GM21717 (cell line): ENCODE results near the gene AASDHPPT.
"Not testable (repeated sequence)": the region's sequence is repeated elsewhere in the genome, so short reads cannot be mapped to it uniquely, and the experiment has no call there.

ENCODE experiments used
- ATAC-seq: cut with Tn5 transposase; IDR thresholded peaks from one replicate; pipeline ENCODE4 v1.9.1; 2021; ENCODE audit warnings: mild to moderate bottlenecking, moderate library complexity; ENCODE audit not compliant: unreplicated experiment

Gene AASDHPPT, protein sequence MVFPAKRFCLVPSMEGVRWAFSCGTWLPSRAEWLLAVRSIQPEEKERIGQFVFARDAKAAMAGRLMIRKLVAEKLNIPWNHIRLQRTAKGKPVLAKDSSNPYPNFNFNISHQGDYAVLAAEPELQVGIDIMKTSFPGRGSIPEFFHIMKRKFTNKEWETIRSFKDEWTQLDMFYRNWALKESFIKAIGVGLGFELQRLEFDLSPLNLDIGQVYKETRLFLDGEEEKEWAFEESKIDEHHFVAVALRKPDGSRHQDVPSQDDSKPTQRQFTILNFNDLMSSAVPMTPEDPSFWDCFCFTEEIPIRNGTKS

DNA sequence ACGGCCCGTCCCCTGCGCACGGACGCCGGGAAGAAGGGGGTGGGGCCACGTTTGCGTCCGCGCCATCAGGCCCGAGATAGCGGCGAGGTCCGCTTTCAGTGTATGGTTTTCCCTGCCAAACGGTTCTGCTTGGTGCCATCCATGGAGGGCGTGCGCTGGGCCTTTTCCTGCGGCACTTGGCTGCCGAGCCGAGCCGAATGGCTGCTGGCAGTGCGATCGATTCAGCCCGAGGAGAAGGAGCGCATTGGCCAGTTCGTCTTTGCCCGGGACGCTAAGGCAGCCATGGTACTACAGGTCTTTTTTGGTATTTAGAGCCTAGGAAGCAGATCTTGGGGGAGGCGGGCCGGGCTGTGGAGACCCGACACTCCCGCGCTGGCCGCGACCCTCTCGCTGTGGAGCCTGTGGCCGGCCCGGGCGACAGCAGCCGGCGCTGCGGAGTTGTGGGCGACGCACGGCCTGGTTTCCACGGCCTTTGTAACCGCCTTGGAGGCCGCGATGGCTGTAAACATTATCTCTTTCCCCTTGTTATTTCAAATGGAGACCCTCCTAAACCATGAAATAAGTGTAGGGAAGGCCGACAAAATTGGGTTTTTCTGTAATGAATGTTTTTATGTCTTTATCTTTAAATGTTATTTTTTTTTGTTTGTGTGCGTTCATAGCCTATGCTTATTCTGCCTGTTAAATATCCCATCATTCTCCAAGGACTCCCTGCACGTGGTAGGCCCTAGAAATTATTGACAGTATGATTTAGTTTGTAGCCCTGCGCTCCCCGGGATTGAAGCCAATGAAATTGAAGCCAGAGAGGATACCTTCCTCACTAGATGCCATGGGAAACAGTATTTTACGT, at the start of gene AASDHPPT:
Gene AASDHPPT (plus strand): TSS at position 54 of the 847 bp plus-strand sequence. CDS start 49 bp downstream, at position 103.
- ATAC-seq: peak; percentile 27

- no peak for ATAC-seq
These were observed 46.9 kb upstream of the AASDHPPT start for GRCh38 chr11:106030609-106031008.

DNA sequence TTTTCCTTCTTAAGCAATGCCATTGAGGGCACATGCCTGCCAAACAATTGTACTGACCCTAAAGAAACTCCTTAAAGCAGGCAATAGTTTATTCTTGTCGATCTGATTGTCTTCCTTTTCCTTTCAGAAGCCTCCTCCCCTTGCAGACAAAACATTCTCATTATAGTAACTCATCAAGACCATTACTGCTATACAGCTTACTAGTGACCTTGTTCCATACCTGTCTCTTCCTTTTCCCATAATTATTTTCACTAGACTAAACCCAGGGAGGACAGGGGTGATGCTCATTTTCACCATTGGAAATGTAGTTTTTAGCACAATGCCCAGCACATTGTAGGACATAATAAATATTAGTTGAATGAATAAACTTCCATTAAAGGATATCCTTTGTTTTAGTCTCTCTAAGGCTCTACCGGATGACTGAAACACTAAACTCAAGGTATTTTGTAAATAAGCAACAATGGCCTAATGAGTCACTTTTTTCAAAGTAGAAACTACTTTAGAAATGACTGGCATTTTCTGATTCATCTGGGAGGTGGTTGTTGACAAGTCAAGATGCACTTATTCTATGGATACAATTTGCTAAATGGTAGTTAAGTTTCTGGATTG, 46.2 kb upstream of the AASDHPPT start:
- no peak for ATAC-seq

DNA sequence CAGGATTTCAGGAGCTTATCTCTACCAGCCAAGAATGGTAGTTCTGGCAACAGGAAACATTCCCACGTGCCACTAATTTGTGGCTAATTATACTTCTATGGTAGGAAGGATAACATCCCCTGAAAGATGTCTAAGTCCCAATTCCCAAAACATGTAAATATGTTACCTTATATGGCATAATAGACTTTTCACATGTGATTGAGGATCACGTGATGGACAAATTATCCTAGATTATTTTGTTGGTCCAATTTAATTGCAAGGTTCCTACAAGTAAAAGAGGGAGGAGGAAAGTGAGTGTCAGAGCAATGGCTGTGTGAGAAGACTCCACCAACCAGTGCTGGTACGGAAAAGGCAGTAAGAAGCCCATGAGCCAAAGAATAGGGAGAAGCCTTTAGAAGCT, 45.5 kb upstream of the AASDHPPT start:
- ATAC-seq: no peak

DNA sequence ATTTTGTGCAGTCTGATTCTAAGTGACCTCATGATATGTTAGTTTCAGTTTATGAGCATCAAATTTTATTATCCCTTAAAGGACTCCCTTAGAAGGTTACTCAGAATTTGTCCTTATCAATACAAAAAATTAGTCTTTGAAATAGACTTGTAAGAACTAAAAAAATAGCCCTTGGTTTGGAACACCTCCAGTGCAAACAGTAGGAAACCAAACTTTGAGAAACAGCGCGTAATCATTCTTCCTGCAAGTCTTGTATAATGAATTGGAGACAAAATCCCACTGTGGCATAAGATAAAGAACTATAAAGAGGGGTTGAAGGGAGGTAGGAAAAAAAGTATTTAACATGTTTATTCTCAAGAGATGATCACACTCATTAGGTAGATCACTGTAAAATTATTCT, 44.6 kb upstream of the AASDHPPT start:
- no peak for ATAC-seq

DNA sequence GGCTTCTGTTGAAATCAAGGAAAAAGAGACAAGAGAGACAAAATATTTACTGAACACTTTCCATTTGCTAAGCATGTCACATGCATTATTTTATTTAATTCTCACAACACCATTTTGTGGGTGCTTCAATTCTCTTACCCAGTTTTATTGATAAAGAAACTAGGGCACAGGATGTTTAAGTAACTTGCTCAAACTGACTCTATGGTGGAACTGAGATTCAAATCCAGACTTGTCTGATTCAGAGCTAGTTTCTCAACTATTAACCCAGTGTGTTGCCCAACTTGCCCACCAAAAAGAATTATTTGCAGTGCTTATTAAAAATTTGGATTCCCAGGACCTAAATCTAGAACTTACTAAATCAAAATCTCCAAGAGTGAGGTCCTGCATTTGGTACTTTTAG, 33.9 kb upstream of the AASDHPPT start:
- no peak for ATAC-seq

DNA sequence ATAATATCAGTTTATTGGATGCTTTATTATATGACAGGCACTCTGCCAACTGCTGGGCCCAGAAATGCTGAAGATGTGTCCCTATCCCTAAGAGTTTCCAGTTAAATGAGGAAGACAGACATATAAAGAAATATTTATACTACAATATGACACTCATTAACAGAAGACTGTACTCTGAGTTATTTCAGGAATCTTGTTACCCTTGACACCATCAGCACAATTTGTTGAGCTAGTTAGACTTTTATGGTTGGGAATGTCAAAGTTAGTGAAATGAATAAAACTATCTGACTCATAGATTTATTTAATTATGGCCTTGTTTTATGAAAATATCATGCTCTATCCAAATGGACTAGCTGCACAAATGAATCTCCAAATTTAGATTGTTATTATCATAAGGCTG, 29.8 kb upstream of the AASDHPPT start:
- no peak for ATAC-seq

DNA sequence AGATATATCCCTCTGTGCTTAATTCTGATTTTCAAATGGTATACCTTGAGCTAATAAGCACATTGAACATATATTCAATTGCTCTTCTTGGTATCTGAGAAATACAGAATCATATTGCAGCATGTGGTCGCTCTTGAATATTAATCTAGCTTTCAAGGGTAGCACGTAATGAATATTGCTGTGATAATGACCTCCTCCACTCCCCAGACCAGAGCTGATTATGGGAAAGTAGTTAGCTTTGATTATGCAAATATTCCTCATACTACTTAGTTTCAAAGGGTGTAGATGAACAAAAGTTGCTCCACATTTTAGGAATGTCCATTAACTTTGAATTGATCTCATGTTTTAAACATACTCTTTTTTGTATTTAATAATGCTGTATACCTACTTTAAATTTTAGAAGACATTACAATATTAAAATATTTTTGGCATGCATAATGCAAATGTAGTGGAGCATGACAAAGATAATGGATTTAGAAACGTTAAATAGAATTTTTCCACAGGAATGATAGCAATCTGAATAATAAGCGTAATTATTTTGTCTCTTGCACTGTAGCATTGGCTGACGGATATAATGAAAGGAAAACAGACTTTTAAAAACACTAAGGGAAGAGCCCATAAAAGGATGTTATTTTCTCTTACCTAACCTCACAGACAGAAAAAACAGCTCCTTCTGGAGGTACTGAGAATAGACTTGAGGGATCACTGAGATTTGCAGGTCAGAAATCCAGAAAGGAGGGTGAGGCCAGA, 27.6 kb upstream of the AASDHPPT start:
- no peak for ATAC-seq

DNA sequence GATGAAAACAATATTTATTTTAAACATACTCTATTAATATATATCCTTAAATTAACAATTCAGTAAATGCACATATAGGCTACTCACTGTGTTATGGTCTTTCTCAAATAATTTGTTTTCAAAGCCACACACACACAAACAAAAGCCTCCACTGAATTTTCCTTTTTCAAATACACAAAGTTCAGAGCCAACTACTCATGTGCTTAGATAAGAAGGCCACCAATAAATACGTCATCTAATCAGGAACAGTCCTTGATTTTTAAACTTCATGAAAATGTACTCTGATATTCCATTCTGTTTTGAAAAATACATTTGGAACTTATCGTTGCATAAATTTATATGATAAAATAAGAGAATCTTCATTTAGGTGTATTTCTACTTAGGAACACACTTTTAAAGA, 26.4 kb upstream of the AASDHPPT start:
- no peak for ATAC-seq

DNA sequence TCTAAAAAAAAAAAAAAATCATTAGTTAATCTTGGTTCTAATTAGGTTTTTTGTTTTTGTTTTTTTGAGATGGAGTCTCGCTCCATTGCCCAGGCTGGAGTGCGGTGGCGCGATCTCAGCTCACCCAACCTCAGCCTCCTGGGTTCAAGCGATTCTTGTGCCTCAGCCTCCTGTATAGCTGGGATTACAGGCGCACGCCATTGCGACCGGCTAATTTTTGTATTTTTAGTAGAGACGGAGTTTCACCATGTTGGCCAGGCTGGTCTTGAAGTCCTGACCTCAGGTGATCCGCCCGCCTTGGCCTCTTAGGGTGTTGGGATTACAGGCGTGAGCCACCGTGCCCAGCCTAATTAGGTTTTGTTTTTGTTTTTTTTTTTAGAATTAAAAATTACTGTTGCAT, 19.1 kb upstream of the AASDHPPT start:
- not testable (repeated sequence) for ATAC-seq

DNA sequence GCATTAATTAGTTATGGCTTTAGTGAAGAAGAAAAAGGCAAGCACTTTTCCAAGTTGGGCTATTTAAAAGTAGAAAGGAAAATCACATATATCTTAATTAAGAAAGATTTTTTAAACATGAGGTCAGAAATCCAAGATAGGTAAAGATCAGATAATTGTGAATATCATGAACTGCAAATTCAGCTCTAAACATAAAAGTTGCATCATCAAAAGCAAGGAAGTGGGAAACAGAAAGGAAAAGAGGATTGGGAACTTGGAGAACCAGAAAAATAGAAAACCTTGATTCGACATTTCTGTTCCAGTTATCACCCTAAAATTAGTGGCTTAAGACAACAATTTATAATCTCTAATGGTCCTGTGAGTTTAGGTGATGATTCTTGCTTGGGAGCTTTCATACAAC, 17.8 kb upstream of the AASDHPPT start:
- no peak for ATAC-seq

DNA sequence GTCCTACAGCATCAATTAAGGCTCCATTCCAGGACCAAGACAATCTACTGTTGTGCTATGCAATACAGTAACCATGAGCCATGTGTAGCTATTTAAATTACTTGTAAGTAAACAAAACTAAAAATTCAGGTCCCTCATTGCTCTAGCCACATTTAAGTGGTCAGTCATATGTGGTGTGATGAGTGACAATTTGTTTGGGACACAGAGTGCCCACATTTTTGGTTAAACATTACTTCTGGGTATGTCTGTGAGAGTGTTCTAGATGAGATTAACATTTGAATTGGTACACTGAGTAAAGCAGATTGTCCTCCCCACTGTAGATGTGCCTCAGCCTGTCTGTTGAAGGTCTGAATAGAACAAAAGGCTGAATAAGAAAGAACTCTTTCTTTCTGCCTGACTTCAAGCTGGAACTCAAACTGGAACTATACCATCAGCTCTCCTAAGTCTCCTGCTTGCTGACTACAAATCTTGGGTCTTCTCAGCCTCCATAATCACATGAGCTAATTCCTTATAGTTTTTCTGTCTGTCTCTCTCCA, 16.1 kb upstream of the AASDHPPT start:
- no peak for ATAC-seq

GRCh38 chr11:106061954-106062949, 15.2 kb upstream of the AASDHPPT start:
- peak; percentile 57 for ATAC-seq

DNA sequence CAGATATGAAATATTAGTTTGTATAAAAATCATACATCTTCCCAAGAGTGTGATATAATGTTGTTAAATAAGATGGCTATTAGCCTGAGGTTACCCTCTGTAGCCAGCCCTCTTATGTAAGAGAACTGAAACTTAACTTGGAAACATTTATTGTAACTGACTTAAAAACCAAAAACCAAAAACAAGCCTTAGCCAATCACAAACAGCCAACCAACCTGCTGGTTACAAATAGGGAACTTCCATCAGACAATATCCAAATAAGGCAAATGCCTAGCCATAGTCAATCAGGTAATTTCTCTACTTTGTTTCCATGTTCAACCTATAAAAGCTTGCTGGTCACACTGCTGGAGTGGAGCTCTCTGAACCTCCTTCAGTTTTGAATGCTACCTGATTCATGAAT, 14.5 kb upstream of the AASDHPPT start:
- no peak for ATAC-seq

DNA sequence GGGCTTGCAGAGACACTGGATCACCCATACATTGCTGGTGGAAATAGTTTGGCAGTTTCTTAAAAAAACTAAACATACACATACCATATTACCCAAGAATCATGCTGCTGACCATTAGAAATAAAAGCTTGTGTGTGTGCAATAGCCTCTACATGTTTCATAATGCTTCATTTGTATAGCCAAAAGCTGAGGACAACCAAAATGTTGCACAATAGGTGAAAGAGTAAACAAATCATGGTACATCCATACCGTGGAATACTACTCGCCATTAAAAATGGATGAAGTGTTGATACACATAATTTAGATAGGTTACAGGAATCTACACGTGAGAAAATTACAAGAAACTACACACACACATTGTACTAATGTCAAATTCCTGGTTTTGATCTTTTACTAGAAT, 6.9 kb upstream of the AASDHPPT start:
- no peak for ATAC-seq

DNA sequence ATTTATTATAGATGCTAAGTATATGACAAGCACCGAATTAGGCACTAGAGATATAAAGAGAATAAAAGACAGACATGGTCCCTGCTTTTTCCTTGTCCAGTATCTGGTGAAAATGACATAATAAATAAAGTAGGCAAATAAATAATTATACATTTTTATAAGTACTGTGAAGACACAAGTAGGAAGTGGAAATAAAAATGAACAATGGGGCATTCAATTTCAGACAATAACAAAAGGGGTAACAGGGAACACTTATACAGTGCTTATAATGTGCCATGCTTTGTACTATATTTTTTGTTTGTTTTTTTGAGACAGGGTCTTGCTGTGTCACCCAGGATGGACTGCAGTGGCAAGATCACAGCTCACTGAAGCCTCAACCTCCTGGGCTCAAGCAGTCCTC, 4.7 kb upstream of the AASDHPPT start:
- ATAC-seq: no peak

- ATAC-seq: no peak
These were observed 1.1 kb upstream of the AASDHPPT start for GRCh38 chr11:106076171-106076918.

GRCh38 chr11:106076919-106077608, 398 bp upstream of the AASDHPPT start, which contains the start of gene KBTBD3:
KBTBD3 (minus strand) TSS chr11:106077347; CDS start chr11:106059097, 18,250 bp downstream.
- peak; percentile 97 for ATAC-seq
